T-helper 22 cell (primary cell): ENCODE measurements around the gene DLX1.
A peak's percentile ranks its signal among the peaks of the same experiment; 100 is the strongest.

Experiments
- DNase-seq: peaks from one replicate; pipeline ENCODE4 v3.0.0-alpha.2; 2020; ENCODE audit warnings: low read depth

Gene DLX1

GRCh38 chr2:172087780-172088244 is 2.5 kb downstream of the DLX1 start:
- no peak for DNase-seq

- no peak for DNase-seq
Observed at GRCh38 chr2:172088245-172089004, 3.1 kb downstream of the DLX1 start.

- no peak for DNase-seq
Observed at GRCh38 chr2:172089005-172089504, 3.7 kb downstream of the DLX1 start.

- no peak for DNase-seq
Observed at GRCh38 chr2:172089633-172090032, 4.3 kb downstream of the DLX1 start.

- DNase-seq: no peak
Observed at GRCh38 chr2:172090044-172090961, 5.0 kb downstream of the DLX1 start.

- no peak for DNase-seq
Observed at GRCh38 chr2:172091000-172091641, 5.8 kb downstream of the DLX1 start.

GRCh38 chr2:172091761-172092566 is 6.7 kb downstream of the DLX1 start:
- no peak for DNase-seq

GRCh38 chr2:172092716-172093415 is 7.6 kb downstream of the DLX1 start:
- DNase-seq: no peak

- no peak for DNase-seq
Observed at GRCh38 chr2:172093416-172094293, 8.3 kb downstream of the DLX1 start.

- no peak for DNase-seq
Observed at GRCh38 chr2:172094294-172095145, 9.2 kb downstream of the DLX1 start.

- peak; percentile 67 for DNase-seq
Observed at GRCh38 chr2:172095146-172095904, 10.0 kb downstream of the DLX1 start.

- no peak for DNase-seq
Observed at GRCh38 chr2:172095905-172096625, 10.8 kb downstream of the DLX1 start.

GRCh38 chr2:172096626-172097547 is 11.6 kb downstream of the DLX1 start:
- no peak for DNase-seq

GRCh38 chr2:172097557-172098131 is 12.3 kb downstream of the DLX1 start:
- DNase-seq: no peak

GRCh38 chr2:172098287-172098649 is 13.0 kb downstream of the DLX1 start:
- DNase-seq: no peak
